Liver (tissue), 9 donors: Measurements from ENCODE around the gene RALY. TPM values are rescaled to one million over a fixed set of nuclear protein-coding genes. Genes with fewer than 3 reads are reported as not detected.

Experiments
- DNase-seq: peaks from one replicate; pipeline ENCODE4 v3.0.0-alpha.2; 2017; ENCODE audit warnings: low spot score
- H3K27ac ChIP-seq, 2 donors: one replicate each; pipeline ENCODE4 v1.7.0; 2013; ENCODE audit warnings: inconsistent platforms in 2 of 2, low read length in 2 of 2, control low read depth in 1 of 2, low read depth in 1 of 2, mild to moderate bottlenecking in 1 of 2
- H3K27me3 ChIP-seq, 4 donors: one replicate each; pipeline versions ENCODE4 v1.6.1 to v1.7.0; 2013; ENCODE audit warnings: low read length in 3 of 4, inconsistent platforms in 1 of 4, mild to moderate bottlenecking in 1 of 4, moderate library complexity in 1 of 4; ENCODE audit not compliant: control insufficient read depth in 4 of 4, insufficient read depth in 4 of 4
- H3K36me3 ChIP-seq, 4 donors: one replicate each; pipeline versions ENCODE4 v1.6.1 to v1.7.0; 2013; ENCODE audit warnings: low read length in 3 of 4, mild to moderate bottlenecking in 3 of 4, low read depth in 1 of 4, moderate library complexity in 1 of 4; ENCODE audit not compliant: control insufficient read depth in 4 of 4, insufficient read depth in 3 of 4
- H3K4me1 ChIP-seq, 4 donors: one replicate each; pipeline versions ENCODE4 v1.6.1 to v1.7.0; 2013; ENCODE audit warnings: low read length in 3 of 4, mild to moderate bottlenecking in 3 of 4, moderate library complexity in 1 of 4; ENCODE audit not compliant: control insufficient read depth in 4 of 4, insufficient read depth in 4 of 4
- H3K4me3 ChIP-seq, 3 donors: one replicate each; pipeline versions ENCODE4 v1.6.1 to v1.7.0; 2013; ENCODE audit warnings: low read length in 3 of 3, control low read depth in 1 of 3, low read depth in 1 of 3, mild to moderate bottlenecking in 1 of 3
- H3K9ac ChIP-seq, 2 donors: one replicate each; pipeline ENCODE4 v1.7.0; 2013; ENCODE audit warnings: low read length in 2 of 2, mild to moderate bottlenecking in 2 of 2, moderate library complexity in 2 of 2, control low read depth in 1 of 2, low read depth in 1 of 2
- H3K9me3 ChIP-seq, 4 donors: one replicate each; pipeline versions ENCODE4 v1.6.1 to v1.7.0; 2013; ENCODE audit warnings: low read length in 3 of 4; ENCODE audit not compliant: control insufficient read depth in 4 of 4
- ATF3 ChIP-seq: IDR thresholded peaks from 2 replicates; pipeline ENCODE4 v1.6.1; 2016; ENCODE audit warnings: antibody characterized with exemption
- CTCF ChIP-seq: fragments of 150-350 bp; IDR thresholded peaks from 2 replicates; pipeline ENCODE4 v1.5.1; 2017; ENCODE audit warnings: improper control_type of control experiment, low read depth, low read length; ENCODE audit not compliant: missing input control
- EGR1 ChIP-seq, 2 donors: IDR thresholded peaks; 2 replicates each; pipeline ENCODE4 v1.6.1; 2016 to 2018; ENCODE audit warnings: antibody characterized with exemption in 2 of 2, low read depth in 2 of 2
- FOXA1 ChIP-seq: IDR thresholded peaks from 2 replicates; pipeline ENCODE4 v1.6.1; 2016; ENCODE audit warnings: antibody characterized with exemption
- FOXA2 ChIP-seq: IDR thresholded peaks from 2 replicates; pipeline ENCODE4 v1.6.1; 2016; ENCODE audit warnings: antibody characterized with exemption
- GABPA ChIP-seq, 2 donors: IDR thresholded peaks in 1 of 2; conservative IDR thresholded peaks in 1 of 2; 2 replicates each; pipeline ENCODE4 v1.6.1; 2016; ENCODE audit warnings: antibody characterized with exemption in 2 of 2, mild to moderate bottlenecking in 1 of 2, moderate library complexity in 1 of 2
- HNF4A ChIP-seq, 2 donors: conservative IDR thresholded peaks; 2 replicates each; pipeline ENCODE4 v1.6.1; 2016; ENCODE audit warnings: antibody characterized with exemption in 2 of 2, mild to moderate bottlenecking in 2 of 2
- HNF4G ChIP-seq: IDR thresholded peaks from 2 replicates; pipeline ENCODE4 v1.6.1; 2016; ENCODE audit warnings: antibody characterized with exemption
- JUND ChIP-seq, 2 donors: IDR thresholded peaks; 2 replicates each; pipeline ENCODE4 v1.6.1; 2016; ENCODE audit warnings: antibody characterized with exemption in 2 of 2
- MAX ChIP-seq: IDR thresholded peaks from 2 replicates; pipeline ENCODE4 v1.6.1; 2016; ENCODE audit warnings: antibody characterized with exemption
- NR2F2 ChIP-seq: IDR thresholded peaks from 2 replicates; pipeline ENCODE4 v1.6.1; 2016; ENCODE audit warnings: antibody characterized with exemption
- RAD21 ChIP-seq, 2 donors: IDR thresholded peaks; 2 replicates each; pipeline ENCODE4 v1.6.1; 2016; ENCODE audit warnings: antibody characterized with exemption in 2 of 2, mild to moderate bottlenecking in 2 of 2
- REST ChIP-seq: IDR thresholded peaks from 2 replicates; pipeline ENCODE4 v1.6.1; 2016; ENCODE audit warnings: antibody characterized with exemption, mild to moderate bottlenecking
- RXRA ChIP-seq, 2 donors: IDR thresholded peaks; 2 replicates each; pipeline ENCODE4 v1.6.1; 2017 to 2018; ENCODE audit warnings: antibody characterized with exemption in 2 of 2, mild to moderate bottlenecking in 1 of 2
- SP1 ChIP-seq: IDR thresholded peaks from 2 replicates; pipeline ENCODE4 v1.6.1; 2018; ENCODE audit warnings: antibody characterized with exemption, mild to moderate bottlenecking
- TAF1 ChIP-seq: conservative IDR thresholded peaks from 2 replicates; pipeline ENCODE4 v1.6.1; 2016; ENCODE audit warnings: antibody characterized with exemption, mild to moderate bottlenecking
- YY1 ChIP-seq: IDR thresholded peaks from 2 replicates; pipeline ENCODE4 v1.6.1; 2016; ENCODE audit warnings: antibody characterized with exemption, mild to moderate bottlenecking
- ZBTB33 ChIP-seq: IDR thresholded peaks from 2 replicates; pipeline ENCODE4 v1.6.1; 2016; ENCODE audit warnings: antibody characterized with exemption
- WGBS: extraction: QIAGEN DNeasy Blood & Tissue Kit; methylation state at CpG from one replicate; pipeline ENCODE4 v1.1.7; 2013; 5-methylcytosine and 5-hydroxymethylcytosine counted together
- polyA plus RNA-seq, 2 donors: library from polyadenylated mRNA; stranded (reverse) in 1 of 2; unstranded in 1 of 2; fragments of 200-250 nt in 1 of 2; fragments of >200 nt in 1 of 2; fragmentation: Nextera tagmentation in 1 of 2; extraction: Ambion mirVana in 1 of 2; gene quantifications; one replicate each; pipeline versions ENCODE4 v1.2.1 to v1.2.3, GENCODE V29; 2013 to 2015
- total RNA-seq, 2 donors: library from RNA; depleted of rRNA; stranded (reverse); fragments of >200 nt; gene quantifications; one replicate each; pipeline ENCODE4 v1.2.3, GENCODE V29; 2014
- donor health status: healthy.
- donor health status: healthy.
- donor health status: healthy.
- donor health status: healthy.
- donor health status: healthy.

RALY gene
- total and polyA plus RNA-seq, 4 donors = 23.1 to 47.4 (median 33.3) TPM

- TF ChIP-seq FOXA2 (no peak), RAD21 (IDR thresholded peaks at IDR 0.05) (no peak), FOXA1 (no peak)
- Histone ChIP-seq H3K27me3 (no peaks in the 10 kb centered on the region), H3K27ac (no peak overlapping the region), H3K9me3 (no peaks in the 10 kb centered on the region), H3K4me3 (no peak overlapping the region), H3K36me3 (peaks cover 4 to 44% (median 36%) of the 10 kb centered on the region in 4 donors), H3K9ac (no peak overlapping the region), H3K4me1 (peaks cover 6 to 29% (median 13%) of the 10 kb centered on the region in 4 donors)
- DNase-seq = no peak
- WGBS = 97% methylated on average over 3 of the region's 3 CpGs
Observed at GRCh38 chr20:34105978-34106675, 112.4 kb downstream of the RALY start.

GRCh38 chr20:34108616-34109174 lies 115.0 kb downstream of the RALY start:
- TF ChIP-seq ATF3 = no peak
- DNase-seq = no peak
- H3K4me1 ChIP-seq = peaks cover 6 to 34% (median 14%) of the 10 kb centered on the region in 4 donors

GRCh38 chr20:34109442-34109841 lies 115.7 kb downstream of the RALY start:
- no peak overlapping the region for H3K9ac ChIP-seq
- H3K27ac ChIP-seq = no peak overlapping the region
- WGBS = 92% methylated on average over 6 of the region's 6 CpGs
- H3K27me3 ChIP-seq = no peaks in the 10 kb centered on the region
- no peaks in the 10 kb centered on the region for H3K9me3 ChIP-seq
- peaks cover 6 to 34% (median 14%) of the 10 kb centered on the region in 4 donors for H3K4me1 ChIP-seq
- TF ChIP-seq YY1 (no peak), HNF4G (no peak), ATF3 (no peak), CTCF (no peak), FOXA1 (no peak), MAX (no peak), HNF4A (conservative IDR thresholded peaks at IDR 0.05) (no peak), TAF1 (no peak), REST (no peak), EGR1 (IDR thresholded peaks at IDR 0.05; ENCODE audit: low read depth in 2 of 2) (no peak), GABPA (IDR thresholded peaks at IDR 0.05 in 1 of 2, conservative IDR thresholded peaks at IDR 0.05 in 1 of 2) (no peak), RXRA (IDR thresholded peaks at IDR 0.05) (no peak), FOXA2 (no peak), RAD21 (IDR thresholded peaks at IDR 0.05) (no peak), JUND (IDR thresholded peaks at IDR 0.05) (no peak), NR2F2 (no peak), ZBTB33 (no peak), SP1 (no peak)
- H3K4me3 ChIP-seq = no peak overlapping the region
- H3K36me3 ChIP-seq = peaks cover 4 to 16% (median 13%) of the 10 kb centered on the region in 4 donors
- DNase-seq = no peak

More at GRCh38 chr20:34108616-34109174, 115.0 kb downstream of the RALY start:
- H3K27ac ChIP-seq = no peak overlapping the region
- H3K27me3 ChIP-seq = no peaks in the 10 kb centered on the region
- peaks cover 4 to 22% (median 19%) of the 10 kb centered on the region in 4 donors for H3K36me3 ChIP-seq
- no peak overlapping the region for H3K9ac ChIP-seq
- WGBS = 90% methylated on average over 4 of the region's 4 CpGs
- no peaks in the 10 kb centered on the region for H3K9me3 ChIP-seq
- H3K4me3 ChIP-seq = no peak overlapping the region
